NCI-H2029 (cell line): Measurements from ENCODE around the gene CHSY1.

Experiments used
- DNase-seq: peaks from one replicate; lab custom pipeline; 2025; lab: John Stamatoyannopoulos, UW

The CHSY1 gene

DNA sequence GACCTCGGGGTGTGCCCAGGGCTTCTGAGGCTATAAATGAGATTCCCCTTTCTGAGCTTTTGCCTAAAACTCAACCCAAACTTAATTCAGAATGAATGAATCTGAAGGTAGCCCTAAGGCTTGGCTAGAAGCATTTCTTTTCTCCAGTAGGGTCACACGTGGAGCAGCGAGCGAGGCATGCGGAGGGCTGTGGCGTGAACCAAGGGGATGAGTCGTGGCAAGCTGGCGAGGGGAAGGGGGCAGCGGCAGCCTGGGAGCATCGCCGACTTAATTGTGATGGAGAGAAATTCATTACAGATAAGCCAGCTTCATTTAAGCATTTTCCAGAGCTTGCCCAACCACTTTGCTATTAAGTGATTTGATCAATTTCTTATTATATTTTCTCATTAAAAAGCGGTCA lies 79.9 kb downstream of the CHSY1 start:
- no peak for DNase-seq

- no peak for DNase-seq
These were observed 81.1 kb downstream of the CHSY1 start for GRCh38 chr15:101170568-101171350.

DNA sequence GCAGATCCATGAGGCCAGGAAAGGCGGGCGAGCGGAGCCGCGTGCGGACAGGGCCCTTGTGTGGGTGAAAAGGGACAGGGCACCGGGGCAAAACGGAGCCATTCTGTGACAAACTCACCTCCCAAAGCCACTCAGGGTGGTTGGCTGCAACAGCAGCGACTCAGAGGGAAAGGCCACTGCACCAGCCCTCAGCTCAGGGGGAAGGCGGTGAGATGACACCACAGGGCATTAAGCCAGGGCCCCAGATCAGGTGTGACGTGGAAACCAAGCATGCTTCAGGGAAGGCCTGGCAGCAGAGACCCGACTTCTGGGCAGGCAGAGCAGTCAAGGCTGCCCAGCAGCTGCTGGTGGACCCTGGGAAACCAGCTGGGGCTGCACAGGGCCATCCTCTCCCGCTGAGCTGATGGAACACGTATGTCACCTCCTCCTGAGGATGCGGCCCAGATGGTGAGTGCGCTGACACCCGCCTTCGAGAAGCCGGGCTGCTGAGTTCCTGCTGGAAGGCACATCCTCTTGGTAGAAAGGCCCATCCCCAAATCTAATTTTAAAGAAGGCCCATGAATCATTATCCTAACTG lies 82.3 kb downstream of the CHSY1 start:
- no peak for DNase-seq

DNA sequence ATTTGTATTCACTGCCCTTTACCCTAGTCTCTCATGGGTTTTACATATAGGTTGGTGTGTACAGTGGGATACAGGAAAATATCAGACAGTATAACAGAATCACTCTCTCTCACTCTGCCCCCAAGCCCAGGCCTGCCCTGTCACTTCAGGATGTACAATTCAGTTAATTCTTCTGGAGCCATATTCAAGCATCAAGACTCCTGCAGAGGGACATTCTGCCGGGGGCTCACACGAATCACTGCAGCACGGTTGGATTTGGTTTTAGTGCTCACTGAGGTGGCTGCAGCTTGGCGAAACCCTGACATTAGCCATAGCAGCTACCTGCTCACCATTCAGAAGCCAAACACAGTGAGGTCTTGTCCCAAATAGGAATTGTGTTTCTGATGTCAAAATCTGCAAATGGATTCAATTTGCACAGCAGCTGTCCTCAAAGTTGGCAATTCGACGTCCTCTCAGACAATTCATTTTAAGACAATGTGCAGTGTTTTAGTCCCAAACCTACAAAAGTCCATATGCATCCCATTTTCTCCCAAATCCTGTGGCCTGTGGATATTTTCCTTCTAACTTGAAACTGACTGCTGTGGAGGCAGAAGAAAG lies 82.9 kb downstream of the CHSY1 start:
- no peak for DNase-seq

- no peak for DNase-seq
These were observed 83.4 kb downstream of the CHSY1 start for GRCh38 chr15:101168463-101168824.

- DNase-seq = no peak
These were observed 83.9 kb downstream of the CHSY1 start for GRCh38 chr15:101167753-101168462.

- no peak for DNase-seq
These were observed 84.5 kb downstream of the CHSY1 start for GRCh38 chr15:101167411-101167752.

DNA sequence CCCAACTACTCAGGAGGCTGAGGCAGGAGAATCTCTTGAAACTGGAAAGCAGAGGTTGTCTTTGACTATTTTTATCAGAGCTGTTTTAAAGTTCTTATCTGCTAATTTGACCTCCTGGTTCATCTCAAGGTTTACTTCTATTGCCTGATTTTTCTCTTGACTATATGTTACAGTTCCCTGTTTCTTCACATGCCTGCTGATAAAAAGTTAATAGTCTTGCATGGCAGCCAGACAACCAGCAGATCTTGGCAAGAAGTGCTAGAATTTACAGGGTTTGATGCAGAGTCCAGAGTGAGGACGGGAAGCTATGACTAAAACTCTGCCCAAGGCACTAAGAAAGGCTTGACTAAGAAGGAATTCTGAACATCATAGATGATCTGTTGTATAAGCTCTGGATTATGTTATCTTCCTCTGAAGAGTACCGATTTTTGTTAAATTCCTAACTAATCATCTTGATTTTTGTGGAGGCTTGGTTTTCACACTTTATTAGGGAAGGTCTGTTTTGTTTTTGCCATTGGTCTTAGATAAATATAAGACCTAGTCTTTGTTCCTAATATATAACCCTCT lies 85.9 kb downstream of the CHSY1 start:
- DNase-seq = no peak

DNA sequence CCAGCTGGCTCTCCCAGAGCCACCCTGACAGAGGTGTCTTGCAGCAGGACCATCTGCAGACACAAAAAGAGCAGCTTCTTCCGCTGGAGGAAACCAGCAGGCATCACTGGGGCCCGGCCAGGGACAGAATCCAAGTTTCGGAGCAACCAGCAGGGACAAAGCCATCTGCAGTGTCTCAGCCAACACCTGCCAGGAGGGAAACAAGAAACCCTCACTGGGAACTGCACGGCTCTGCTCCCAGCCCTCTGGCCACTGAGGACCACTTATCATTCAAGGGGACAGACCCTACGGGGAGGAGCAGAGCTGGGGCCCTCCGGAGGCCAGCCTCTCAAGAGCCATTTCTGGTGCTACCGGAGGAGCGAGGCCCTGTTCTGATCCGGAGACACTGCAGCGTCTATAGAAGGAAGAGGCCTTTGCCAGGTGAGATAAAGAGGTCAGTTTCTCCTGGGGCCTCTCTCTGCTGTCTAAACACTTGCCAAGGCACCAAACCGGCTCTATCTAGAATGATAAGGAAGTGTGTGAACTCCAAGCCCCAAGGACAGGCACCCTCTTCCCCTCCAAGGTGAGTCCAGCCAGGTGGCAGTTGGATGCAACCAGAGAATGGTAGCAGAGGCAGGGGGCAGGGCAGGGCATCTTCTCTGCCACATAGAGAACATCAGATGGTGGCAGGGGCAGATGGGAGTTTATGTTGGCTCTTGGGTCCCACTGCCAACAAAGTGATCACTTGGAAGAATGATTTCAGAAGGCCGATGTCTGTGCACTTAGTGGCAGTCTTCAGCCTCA lies 89.0 kb downstream of the CHSY1 start:
- DNase-seq = peak; percentile 45

- DNase-seq = no peak
These were observed 90.2 kb downstream of the CHSY1 start for GRCh38 chr15:101161656-101162055.

- no peak for DNase-seq
These were observed 91.7 kb downstream of the CHSY1 start for GRCh38 chr15:101159936-101160815.

- DNase-seq = no peak
These were observed 92.5 kb downstream of the CHSY1 start for GRCh38 chr15:101159096-101159935.

GRCh38 chr15:101158166-101159095 lies 93.4 kb downstream of the CHSY1 start:
- no peak for DNase-seq

GRCh38 chr15:101157721-101158120 lies 94.1 kb downstream of the CHSY1 start:
- DNase-seq = no peak

GRCh38 chr15:101156509-101157159 lies 95.2 kb downstream of the CHSY1 start:
- DNase-seq = no peak

DNA sequence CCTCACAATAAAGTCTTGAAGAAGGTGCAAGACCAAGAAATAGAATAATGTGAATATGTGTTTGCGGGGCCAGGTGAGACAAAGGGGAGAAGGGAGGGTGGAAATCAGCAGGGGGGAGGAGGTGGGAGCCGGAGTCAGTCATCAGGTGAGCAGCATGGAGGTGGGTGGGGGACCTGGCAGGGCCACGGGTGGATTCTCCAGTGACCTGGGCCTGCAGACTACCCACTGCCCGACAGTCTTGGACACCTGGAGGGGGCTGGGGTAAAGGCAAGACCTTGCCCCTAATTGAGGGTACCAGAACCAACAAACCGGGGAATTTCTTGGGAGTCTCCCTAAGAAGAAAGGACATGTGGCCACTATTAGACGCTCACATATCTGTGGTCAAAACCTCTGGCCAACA lies 95.8 kb downstream of the CHSY1 start:
- no peak for DNase-seq

DNA sequence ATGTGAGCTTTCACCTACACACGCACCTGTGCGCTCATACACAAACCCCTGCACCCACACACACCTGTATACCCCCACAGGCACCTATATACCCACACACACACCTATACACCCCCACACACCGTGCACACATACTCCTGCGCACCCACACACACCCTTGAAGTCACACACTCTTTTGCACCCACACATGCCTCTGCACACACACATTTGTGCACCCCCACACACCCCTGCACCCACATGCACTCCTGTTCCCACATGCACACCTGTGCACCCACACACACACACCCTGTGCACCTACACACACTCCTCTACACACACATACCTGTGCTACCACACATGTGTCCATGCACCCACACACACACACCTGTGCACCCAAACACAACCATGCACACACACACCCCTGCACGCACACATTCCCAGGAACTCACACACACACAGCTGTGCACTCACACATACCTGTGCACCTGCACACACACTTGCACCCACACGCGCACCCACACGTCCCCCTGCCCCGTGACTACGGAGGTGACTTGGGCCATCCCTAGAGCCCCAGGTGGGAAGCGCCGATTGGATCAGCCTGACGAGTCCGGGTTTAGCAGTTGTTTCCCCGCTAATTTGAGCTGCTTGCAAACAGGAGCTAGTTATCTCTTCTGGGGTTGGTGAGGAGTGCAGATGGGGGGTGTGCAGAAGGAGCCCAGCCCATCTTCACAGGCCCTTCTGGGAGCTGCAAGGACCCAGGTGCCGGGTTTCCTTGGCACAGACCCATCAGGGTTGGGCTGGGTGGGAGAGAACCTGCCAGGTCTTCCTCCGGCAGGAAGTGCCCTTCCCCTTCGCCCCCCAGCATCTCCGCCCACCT lies 97.8 kb downstream of the CHSY1 start:
- no peak for DNase-seq
